Neural cell (in vitro differentiated cells): ENCODE results near the gene RADIL. TPM values are rescaled to one million over a fixed set of nuclear protein-coding genes. Genes with fewer than 3 reads are reported as not detected.

Source experiments
- H2AFZ ChIP-seq: fragments of 200-600, 300-800 bp; sonication (generic), shearing (Covaris generic); 2 replicates; pipeline ENCODE4 v1.6.0; 2014; ENCODE audit warnings: low read depth, mild to moderate bottlenecking, antibody characterized with exemption, low read length, moderate library complexity
- H3F3A ChIP-seq: fragments of 200-600 bp; shearing (Covaris generic); 2 replicates; pipeline ENCODE4 v1.6.1; 2016; ENCODE audit warnings: mild to moderate bottlenecking, moderate library complexity, mixed read lengths, antibody characterized with exemption, low read length; ENCODE audit not compliant: insufficient read depth, poor library complexity, severe bottlenecking
- H3K27ac ChIP-seq: fragments of 200-600, 300-800 bp; sonication (generic), shearing (Covaris generic); 2 replicates; pipeline ENCODE4 v1.5.1; 2014; ENCODE audit warnings: mild to moderate bottlenecking, low read length, moderate library complexity
- H3K27me3 ChIP-seq: fragments of 300-800, 200-600 bp; sonication (generic), shearing (Covaris generic); 2 replicates; pipeline ENCODE4 v1.6.0; 2014; ENCODE audit warnings: mild to moderate bottlenecking, low read depth, low read length, moderate library complexity; ENCODE audit not compliant: insufficient read depth
- H3K36me3 ChIP-seq: fragments of 300-800, 200-600 bp; sonication (generic), shearing (Covaris generic); 2 replicates; pipeline ENCODE4 v1.5.1; 2014; ENCODE audit warnings: mild to moderate bottlenecking, antibody characterized with exemption, low read length, moderate library complexity; ENCODE audit not compliant: insufficient read depth
- H3K4me2 ChIP-seq: fragments of 300-800, 200-600 bp; sonication (generic), shearing (Covaris generic); 2 replicates; pipeline ENCODE4 v1.6.0; 2014; ENCODE audit warnings: mild to moderate bottlenecking, low read length
- H3K4me3 ChIP-seq: fragments of 300-800, 200-600 bp; sonication (generic), shearing (Covaris generic); 2 replicates; pipeline ENCODE4 v1.5.1; 2014; ENCODE audit warnings: mild to moderate bottlenecking, low read length, moderate library complexity
- H3K79me2 ChIP-seq: fragments of 200-600 bp; shearing (Covaris generic); replicated peaks from 2 replicates; pipeline ENCODE4 v1.6.0; 2014; ENCODE audit warnings: mild to moderate bottlenecking, low read length, moderate library complexity; ENCODE audit not compliant: insufficient read depth
- H3K9ac ChIP-seq: fragments of 300-800, 200-600 bp; sonication (generic), shearing (Covaris generic); 2 replicates; pipeline ENCODE4 v1.6.1; 2016; ENCODE audit warnings: mild to moderate bottlenecking, low read length, mixed read lengths
- H3K9me2 ChIP-seq: fragments of 200-600 bp; shearing (Covaris generic); 2 replicates; pipeline ENCODE4 v1.6.1; 2016; ENCODE audit warnings: mild to moderate bottlenecking, low read length, mixed read lengths; ENCODE audit not compliant: insufficient read depth
- H3K9me3 ChIP-seq: fragments of 200-600, 300-800 bp; sonication (generic), shearing (Covaris generic); 2 replicates; pipeline ENCODE4 v1.6.1; 2016; ENCODE audit warnings: mild to moderate bottlenecking, mixed run types, low read length, moderate library complexity, mixed read lengths
- H4K20me1 ChIP-seq: fragments of 200-600 bp; shearing (Covaris generic); 2 replicates; pipeline ENCODE4 v1.6.1; 2016; ENCODE audit warnings: mild to moderate bottlenecking, mixed run types; ENCODE audit not compliant: insufficient read depth
- CTCF ChIP-seq: fragments of 450-650 bp; IDR thresholded peaks from 2 replicates; pipeline ENCODE4 v1.5.1; 2014; ENCODE audit warnings: antibody characterized with exemption, mild to moderate bottlenecking, moderate library complexity; ENCODE audit not compliant: poor library complexity, severe bottlenecking
- EP300 ChIP-seq: fragments of 450-650 bp; conservative IDR thresholded peaks from 2 replicates; pipeline ENCODE4 v1.6.1; 2014; ENCODE audit warnings: antibody characterized with exemption, mild to moderate bottlenecking, moderate library complexity; ENCODE audit not compliant: poor library complexity, severe bottlenecking
- EZH2 ChIP-seq: fragments of 200-600, 300-800 bp; shearing (Covaris generic), sonication (generic); IDR thresholded peaks from 2 replicates; pipeline ENCODE4 v1.6.1; 2014; ENCODE audit warnings: antibody characterized with exemption, low read length, borderline replicate concordance, mild to moderate bottlenecking; ENCODE audit not compliant: insufficient read depth, poor library complexity, severe bottlenecking
- MXI1 ChIP-seq: fragments of 450-650 bp; conservative IDR thresholded peaks from 2 replicates; pipeline ENCODE4 v1.6.1; 2014; ENCODE audit warnings: antibody characterized with exemption, mild to moderate bottlenecking; ENCODE audit not compliant: poor library complexity, severe bottlenecking
- POLR2AphosphoS5 ChIP-seq: IDR thresholded peaks from 2 replicates; pipeline ENCODE4 v1.6.1; 2012
- RAD21 ChIP-seq: fragments of 450-650 bp; conservative IDR thresholded peaks from 2 replicates; pipeline ENCODE4 v1.6.1; 2014; ENCODE audit warnings: antibody characterized with exemption, mild to moderate bottlenecking, moderate library complexity
- SMC3 ChIP-seq: fragments of 450-650 bp; conservative IDR thresholded peaks from 2 replicates; pipeline ENCODE4 v1.6.1; 2014; ENCODE audit warnings: antibody characterized with exemption, mild to moderate bottlenecking, moderate library complexity; ENCODE audit not compliant: poor library complexity
- TAF1 ChIP-seq: IDR thresholded peaks from 2 replicates; pipeline ENCODE4 v1.6.1; 2012; ENCODE audit warnings: low read depth
- polyA plus RNA-seq: library from polyadenylated mRNA; depleted of rRNA; stranded (reverse); fragments of >200 nt; gene quantifications from 2 replicates; pipeline ENCODE4 v1.2.3, GENCODE V29; 2014
- TF ChIP-seq, protein P1 (sequence below): IDR thresholded peaks from 2 replicates; pipeline ENCODE4 v1.6.1; 2012; ENCODE audit warnings: borderline replicate concordance

Gene RADIL
- polyA plus RNA-seq, 1 donor from 2014 or later, result 4.1 TPM

DNA sequence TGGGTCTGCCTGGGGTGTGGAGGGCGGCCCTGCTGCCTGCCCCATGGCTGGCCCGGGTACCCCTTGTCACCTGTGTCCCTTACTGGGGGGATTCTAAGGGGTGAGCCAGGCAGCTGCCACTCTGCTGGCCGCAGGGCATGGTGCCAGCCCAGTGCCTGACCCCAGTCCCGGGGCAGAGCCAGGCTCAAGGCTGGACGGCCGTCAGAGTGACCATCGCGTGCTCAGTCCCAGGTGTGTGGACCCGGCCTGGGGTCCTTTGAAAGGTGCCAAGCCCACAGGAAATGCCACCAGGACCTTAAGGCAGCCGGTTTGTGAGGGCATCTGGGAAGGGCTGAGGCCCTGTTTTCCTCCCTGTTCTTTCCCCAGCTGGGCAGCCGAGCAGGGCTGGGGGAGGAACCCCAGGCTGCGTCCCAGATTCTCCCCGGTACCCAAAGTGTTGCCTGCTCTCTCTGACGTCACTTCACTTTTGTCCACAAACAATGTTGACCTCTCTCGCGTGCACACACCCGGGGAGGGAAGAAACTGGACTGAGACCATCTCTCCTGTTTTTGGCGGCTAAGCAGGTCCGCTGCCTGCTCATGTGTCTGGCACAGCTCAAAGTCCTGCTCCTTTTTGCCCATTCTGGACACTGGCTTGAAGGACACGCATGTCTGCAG lies 59.3 kb downstream of the RADIL start:
- Histone ChIP-seq H3K27ac (no peak overlapping the region), H3F3A (no peaks in the 10 kb centered on the region)

GRCh38 chr7:4823441-4824119 lies 59.9 kb downstream of the RADIL start:
- H3K4me3 ChIP-seq, result no peak overlapping the region
- H4K20me1 ChIP-seq, result no peaks in the 10 kb centered on the region
- no peaks in the 10 kb centered on the region for H3F3A ChIP-seq
- H3K79me2 ChIP-seq, result no peaks in the 10 kb centered on the region
- H3K9me2 ChIP-seq, result no peaks in the 10 kb centered on the region
- H2AFZ ChIP-seq, result no peak overlapping the region
- no peaks in the 10 kb centered on the region for H3K27me3 ChIP-seq
- no peak overlapping the region for H3K27ac ChIP-seq
- no peak overlapping the region for H3K4me2 ChIP-seq
- no peaks in the 10 kb centered on the region for H3K9me3 ChIP-seq
- no peaks in the 10 kb centered on the region for H3K36me3 ChIP-seq
- TF ChIP-seq EP300, result no peak
- TF ChIP-seq POLR2AphosphoS5, result no peak
- TF ChIP-seq CTCF, result no peak
- no peak overlapping the region for H3K9ac ChIP-seq

More for the DNA sequence above, 59.3 kb downstream of the RADIL start:
- Histone ChIP-seq H3K27me3 (no peaks in the 10 kb centered on the region), H3K36me3 (no peaks in the 10 kb centered on the region), H3K9ac (no peak overlapping the region), H3K4me3 (no peak overlapping the region), H4K20me1 (no peaks in the 10 kb centered on the region), H3K79me2 (no peaks in the 10 kb centered on the region), H3K4me2 (no peak overlapping the region), H3K9me2 (no peaks in the 10 kb centered on the region), H3K9me3 (no peaks in the 10 kb centered on the region), H2AFZ (no peak overlapping the region)
- TF ChIP-seq TAF1, result no peak
- TF ChIP-seq, protein P1, sequence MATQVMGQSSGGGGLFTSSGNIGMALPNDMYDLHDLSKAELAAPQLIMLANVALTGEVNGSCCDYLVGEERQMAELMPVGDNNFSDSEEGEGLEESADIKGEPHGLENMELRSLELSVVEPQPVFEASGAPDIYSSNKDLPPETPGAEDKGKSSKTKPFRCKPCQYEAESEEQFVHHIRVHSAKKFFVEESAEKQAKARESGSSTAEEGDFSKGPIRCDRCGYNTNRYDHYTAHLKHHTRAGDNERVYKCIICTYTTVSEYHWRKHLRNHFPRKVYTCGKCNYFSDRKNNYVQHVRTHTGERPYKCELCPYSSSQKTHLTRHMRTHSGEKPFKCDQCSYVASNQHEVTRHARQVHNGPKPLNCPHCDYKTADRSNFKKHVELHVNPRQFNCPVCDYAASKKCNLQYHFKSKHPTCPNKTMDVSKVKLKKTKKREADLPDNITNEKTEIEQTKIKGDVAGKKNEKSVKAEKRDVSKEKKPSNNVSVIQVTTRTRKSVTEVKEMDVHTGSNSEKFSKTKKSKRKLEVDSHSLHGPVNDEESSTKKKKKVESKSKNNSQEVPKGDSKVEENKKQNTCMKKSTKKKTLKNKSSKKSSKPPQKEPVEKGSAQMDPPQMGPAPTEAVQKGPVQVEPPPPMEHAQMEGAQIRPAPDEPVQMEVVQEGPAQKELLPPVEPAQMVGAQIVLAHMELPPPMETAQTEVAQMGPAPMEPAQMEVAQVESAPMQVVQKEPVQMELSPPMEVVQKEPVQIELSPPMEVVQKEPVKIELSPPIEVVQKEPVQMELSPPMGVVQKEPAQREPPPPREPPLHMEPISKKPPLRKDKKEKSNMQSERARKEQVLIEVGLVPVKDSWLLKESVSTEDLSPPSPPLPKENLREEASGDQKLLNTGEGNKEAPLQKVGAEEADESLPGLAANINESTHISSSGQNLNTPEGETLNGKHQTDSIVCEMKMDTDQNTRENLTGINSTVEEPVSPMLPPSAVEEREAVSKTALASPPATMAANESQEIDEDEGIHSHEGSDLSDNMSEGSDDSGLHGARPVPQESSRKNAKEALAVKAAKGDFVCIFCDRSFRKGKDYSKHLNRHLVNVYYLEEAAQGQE, result no peak
- no peak for TF ChIP-seq CTCF
- no peak for TF ChIP-seq RAD21
- no peak for TF ChIP-seq EZH2
- TF ChIP-seq SMC3, result no peak
- no peak for TF ChIP-seq POLR2AphosphoS5
- no peak for TF ChIP-seq EP300
- no peak for TF ChIP-seq MXI1
